CD4-positive, alpha-beta T cell treated with Interleukin-12 subunit alpha and Interleukin-12 subunit beta, for 1 hour (primary cell): ENCODE data around the gene SFTPA2.
"Not testable (repeated sequence)": the region's sequence is repeated elsewhere in the genome, so short reads cannot be mapped to it uniquely, and the experiment has no call there.

ENCODE experiments used
- DNase-seq: peaks from one replicate; pipeline ENCODE4 v3.0.0-alpha.2; 2020

SFTPA2 gene

DNA sequence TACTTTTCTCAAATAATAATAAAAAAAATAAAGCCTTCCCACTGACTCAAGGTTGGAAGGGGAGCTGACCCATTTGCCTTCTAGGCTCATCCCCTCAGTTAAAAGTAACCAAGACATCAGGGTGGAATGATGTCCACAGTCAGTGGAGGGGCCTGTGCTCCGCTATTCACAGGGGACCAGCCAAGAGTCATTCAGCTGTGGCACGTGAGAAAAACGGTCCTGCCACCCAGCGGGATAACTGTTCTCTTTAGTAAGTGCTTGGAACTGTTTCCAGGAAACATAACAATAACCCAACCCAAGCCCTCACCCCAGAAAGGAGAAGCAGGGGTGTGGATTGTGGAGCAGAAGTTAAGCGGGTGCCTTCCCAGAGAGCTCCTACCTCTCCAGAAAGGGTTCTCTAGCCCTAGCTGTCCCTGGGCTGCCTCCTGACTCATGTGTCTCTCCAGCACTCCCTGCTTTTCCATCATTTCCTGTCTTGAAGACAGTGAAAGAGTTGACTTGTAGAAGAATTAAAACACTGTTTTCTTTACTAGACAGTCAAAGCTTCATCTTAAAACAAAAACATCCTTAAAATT is 50.2 kb downstream of the SFTPA2 start:
- DNase-seq, result not testable (repeated sequence)

- DNase-seq, result not testable (repeated sequence)
Observed at GRCh38 chr10:79509306-79509933, 50.8 kb downstream of the SFTPA2 start.

DNA sequence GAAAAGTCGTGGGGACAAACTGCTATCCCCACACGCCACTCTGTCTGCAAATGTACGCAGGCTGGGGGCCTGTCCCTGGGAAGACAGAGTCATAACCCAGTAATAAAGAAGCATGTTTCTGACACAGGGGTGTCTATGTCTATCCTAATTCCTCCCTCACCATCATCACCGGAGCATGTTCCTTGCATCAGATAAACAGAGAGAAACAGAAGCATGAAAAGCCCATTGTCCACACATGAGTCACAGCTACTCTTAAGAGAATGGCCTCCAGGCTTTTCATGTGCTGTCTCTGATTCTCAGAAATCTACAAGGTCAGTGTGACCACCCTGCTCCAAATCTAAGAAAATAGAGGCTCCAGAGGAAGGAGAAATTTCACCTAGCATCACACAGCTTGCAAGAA is 52.0 kb downstream of the SFTPA2 start:
- not testable (repeated sequence) for DNase-seq

- DNase-seq, result no peak
Observed at GRCh38 chr10:79507440-79508167, 52.6 kb downstream of the SFTPA2 start.
